ENCODE measurements around the gene EEF1G. TPM values are rescaled to one million over a fixed set of nuclear protein-coding genes. Genes with fewer than 3 reads are reported as not detected.
"Not testable (repeated sequence)": the region's sequence is repeated elsewhere in the genome, so short reads cannot be mapped to it uniquely, and the experiment has no call there.

The EEF1G gene
- total RNA-seq, 1 donor from 2014 or later: 1,154 TPM

- Mint-ChIP-seq H3K36me3 (ENCODE audit: low read depth) (peaks cover 60% of the 10 kb centered on the region), H3K27ac (peak overlapping the region; percentile 40), H3K4me1 (ENCODE audit: low read depth) (peaks cover 45% of the 10 kb centered on the region), H3K9me3 (no peaks in the 10 kb centered on the region), H3K4me3 (no peak overlapping the region), H3K27me3 (ENCODE audit: insufficient read depth) (no peaks in the 10 kb centered on the region)
- intact Hi-C loops (cut with micrococcal nuclease): no loop called here
- no peak for DNase-seq (ENCODE audit: low spot score)
Observed at GRCh38 chr11:62567018-62567633, 6.6 kb downstream of the EEF1G start.

GRCh38 chr11:62566247-62566646, 7.4 kb downstream of the EEF1G start:
- Mint-ChIP-seq H3K4me3 (no peak overlapping the region), H3K9me3 (no peaks in the 10 kb centered on the region), H3K27me3 (ENCODE audit: insufficient read depth) (no peaks in the 10 kb centered on the region), H3K4me1 (ENCODE audit: low read depth) (peaks cover 43% of the 10 kb centered on the region), H3K36me3 (ENCODE audit: low read depth) (peaks cover 55% of the 10 kb centered on the region), H3K27ac (peak overlapping the region; percentile 37)
- no peak for DNase-seq (ENCODE audit: low spot score)
- intact Hi-C loops (cut with micrococcal nuclease): no loop called here

- peak overlapping the region; percentile 20 for H3K27ac Mint-ChIP-seq
- H3K4me1 Mint-ChIP-seq (ENCODE audit: low read depth): peaks cover 43% of the 10 kb centered on the region
- no peak for DNase-seq (ENCODE audit: low spot score)
- no peaks in the 10 kb centered on the region for H3K9me3 Mint-ChIP-seq
- no peaks in the 10 kb centered on the region for H3K27me3 Mint-ChIP-seq (ENCODE audit: insufficient read depth)
- intact Hi-C loops (cut with micrococcal nuclease): no loop called here
- H3K36me3 Mint-ChIP-seq (ENCODE audit: low read depth): peaks cover 54% of the 10 kb centered on the region
- H3K4me3 Mint-ChIP-seq: no peak overlapping the region
Observed at GRCh38 chr11:62565100-62565802, 8.4 kb downstream of the EEF1G start.

GRCh38 chr11:62561677-62562230, 11.9 kb downstream of the EEF1G start:
- H3K27me3 Mint-ChIP-seq (ENCODE audit: insufficient read depth); DNase-seq (ENCODE audit: low spot score); H3K9me3 Mint-ChIP-seq; H3K4me3 Mint-ChIP-seq; intact Hi-C loops (cut with micrococcal nuclease): not testable (repeated sequence)
- H3K36me3 Mint-ChIP-seq (ENCODE audit: low read depth): peaks cover 58% of the 10 kb centered on the region
- peaks cover 62% of the 10 kb centered on the region for H3K4me1 Mint-ChIP-seq (ENCODE audit: low read depth)
- peak overlapping the region; percentile 54 for H3K27ac Mint-ChIP-seq

DNA sequence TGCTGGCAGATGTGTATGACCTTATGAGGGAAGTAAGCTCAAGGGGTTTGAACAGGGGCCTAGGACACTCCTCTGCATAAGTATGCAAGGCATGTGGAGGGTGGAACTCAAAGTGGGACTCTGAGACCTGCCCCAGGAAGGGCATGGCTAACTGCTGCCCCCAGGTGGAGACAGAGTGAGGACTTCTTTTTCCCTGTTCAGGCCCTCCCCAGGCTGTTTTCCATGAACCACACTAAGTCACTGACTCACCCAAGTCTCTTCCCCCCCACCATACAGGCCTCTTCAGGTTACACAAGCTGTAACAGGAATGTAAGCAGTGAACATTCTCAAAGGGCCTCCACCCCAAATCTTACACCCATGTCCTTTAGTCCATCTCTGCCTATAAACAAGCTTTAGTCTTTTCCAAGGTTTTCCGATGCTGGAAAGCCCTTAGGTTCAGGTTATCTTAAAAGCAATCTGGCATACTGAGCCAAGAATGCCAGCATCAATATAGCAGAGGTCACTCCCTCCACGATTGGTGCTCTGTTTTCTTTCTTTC, 13.1 kb downstream of the EEF1G start:
- Mint-ChIP-seq H3K36me3 (ENCODE audit: low read depth) (peaks cover 47% of the 10 kb centered on the region), H3K4me3 (no peak overlapping the region)
- intact Hi-C loops (cut with micrococcal nuclease): loop anchor here (1.0 kb wide), 4 partner anchors 15 to 166 kb away; no protein-coding TSS in a partner anchor

DNA sequence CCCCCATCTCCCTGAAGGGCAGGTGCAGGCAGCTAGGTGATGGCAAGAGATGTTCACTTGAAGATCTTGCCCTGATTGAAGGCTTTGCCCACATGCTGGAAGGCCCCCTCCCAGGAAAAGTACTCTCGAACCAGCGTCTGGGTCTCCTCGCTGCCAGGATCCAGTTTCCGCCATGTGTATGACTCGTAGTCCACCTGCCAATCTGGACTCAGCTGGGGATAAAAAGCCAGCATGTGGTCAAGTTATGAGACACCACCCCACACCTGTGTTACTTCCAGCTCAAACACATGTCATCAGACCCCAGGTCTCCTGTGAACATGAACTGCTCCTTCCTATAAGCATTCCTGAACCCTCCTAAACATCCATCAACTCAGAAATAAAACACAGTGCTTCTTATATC, 14.1 kb downstream of the EEF1G start:
- Mint-ChIP-seq H3K4me3 (peak overlapping the region; percentile 53), H3K36me3 (ENCODE audit: low read depth) (peaks cover 42% of the 10 kb centered on the region)

More for the DNA sequence above, 13.1 kb downstream of the EEF1G start:
- DNase-seq (ENCODE audit: low spot score): peak; percentile 62
- H3K9me3 Mint-ChIP-seq: no peaks in the 10 kb centered on the region
- no peaks in the 10 kb centered on the region for H3K27me3 Mint-ChIP-seq (ENCODE audit: insufficient read depth)
- H3K27ac Mint-ChIP-seq: peak overlapping the region; percentile 41
- peaks cover 62% of the 10 kb centered on the region for H3K4me1 Mint-ChIP-seq (ENCODE audit: low read depth)

DNA sequence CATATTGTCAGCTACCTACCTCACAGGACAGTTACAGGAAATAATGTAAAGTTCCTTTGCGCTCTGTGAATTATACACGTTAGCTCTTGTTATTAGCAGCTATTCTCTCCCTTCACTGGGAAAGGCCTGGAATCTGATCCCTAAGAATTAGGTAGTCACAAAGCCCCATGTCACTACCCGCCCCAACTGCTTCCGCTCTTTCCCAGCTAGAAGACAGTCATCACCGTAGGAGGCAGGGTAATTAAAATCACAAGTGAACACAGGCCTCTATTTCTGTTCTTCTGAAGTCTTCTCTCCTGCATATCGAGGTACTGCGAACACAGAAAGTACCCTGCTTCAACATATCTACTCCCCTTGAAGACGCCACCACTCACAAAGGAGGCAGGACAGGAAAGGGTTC, 14.5 kb downstream of the EEF1G start:
- intact Hi-C loops (cut with micrococcal nuclease): loop anchor here (5.0 kb wide), 2 partner anchors 298 to 592 kb away; partner anchors contain the start of gene FTH1
- H3K36me3 Mint-ChIP-seq (ENCODE audit: low read depth): peaks cover 45% of the 10 kb centered on the region
- no peaks in the 10 kb centered on the region for H3K27me3 Mint-ChIP-seq (ENCODE audit: insufficient read depth)
- H3K4me1 Mint-ChIP-seq (ENCODE audit: low read depth): peaks cover 72% of the 10 kb centered on the region
- H3K9me3 Mint-ChIP-seq: no peaks in the 10 kb centered on the region
- peak overlapping the region; percentile 53 for H3K4me3 Mint-ChIP-seq
- no peak for DNase-seq (ENCODE audit: low spot score)
- H3K27ac Mint-ChIP-seq: peak overlapping the region; percentile 74

More for the DNA sequence above, 14.1 kb downstream of the EEF1G start:
- DNase-seq (ENCODE audit: low spot score); H3K9me3 Mint-ChIP-seq; H3K27me3 Mint-ChIP-seq (ENCODE audit: insufficient read depth): not testable (repeated sequence)
- peak overlapping the region; percentile 74 for H3K27ac Mint-ChIP-seq
- peaks cover 68% of the 10 kb centered on the region for H3K4me1 Mint-ChIP-seq (ENCODE audit: low read depth)
- intact Hi-C loops (cut with micrococcal nuclease): loop anchor here (1.0 to 5.0 kb wide), 6 partner anchors 14 to 592 kb away; partner anchors contain the start of gene FTH1

GRCh38 chr11:62558669-62559068, 15.0 kb downstream of the EEF1G start:
- peak overlapping the region; percentile 74 for H3K27ac Mint-ChIP-seq
- no peak for DNase-seq (ENCODE audit: low spot score)
- H3K9me3 Mint-ChIP-seq: no peaks in the 10 kb centered on the region

DNA sequence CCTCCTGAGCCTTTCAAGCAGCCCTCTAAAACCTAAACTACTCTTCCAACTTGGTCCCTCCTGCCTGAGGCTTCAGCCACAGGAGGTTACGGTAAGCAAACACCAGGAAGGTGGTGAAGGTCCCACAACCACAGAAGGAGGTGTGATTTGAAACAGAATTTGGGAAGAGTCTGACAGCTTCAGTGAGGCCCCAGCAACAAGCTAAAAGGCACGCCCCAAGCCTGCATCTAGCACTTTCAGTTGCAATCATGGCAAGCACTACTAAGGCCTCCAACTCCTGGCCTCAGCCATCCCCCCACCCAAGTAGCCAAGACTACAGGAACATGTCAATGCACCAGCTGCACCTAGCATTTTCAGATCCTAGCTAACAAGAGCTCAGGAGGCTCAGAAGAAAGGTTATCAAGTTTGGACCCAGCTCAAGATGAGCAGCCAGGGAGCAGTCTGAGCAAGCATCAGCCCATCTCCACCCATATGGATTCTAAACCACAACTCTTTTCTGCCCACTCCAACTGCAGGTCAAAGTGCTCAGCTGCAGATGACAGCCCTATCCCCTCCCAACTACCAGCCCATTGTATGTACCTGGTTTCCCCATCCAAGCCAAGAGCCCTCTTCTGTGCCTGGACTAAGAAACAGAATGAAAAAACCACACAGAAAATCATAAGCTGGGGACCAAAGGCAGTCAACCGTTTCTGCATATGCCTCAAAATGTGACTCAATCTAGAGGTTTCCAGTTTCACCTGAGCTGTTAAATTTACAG, 16.6 kb downstream of the EEF1G start:
- Mint-ChIP-seq H3K36me3 (ENCODE audit: low read depth) (peaks cover 39% of the 10 kb centered on the region), H3K9me3 (no peaks in the 10 kb centered on the region), H3K4me1 (ENCODE audit: low read depth) (peaks cover 91% of the 10 kb centered on the region), H3K27ac (peak overlapping the region; percentile 99), H3K27me3 (ENCODE audit: insufficient read depth) (no peaks in the 10 kb centered on the region), H3K4me3 (peak overlapping the region; percentile 73)
- DNase-seq (ENCODE audit: low spot score): peak; percentile 82
- intact Hi-C loops (cut with micrococcal nuclease): loop anchor here (1.0 to 5.0 kb wide), 9 partner anchors 11 to 590 kb away; partner anchors contain the start of genes AHNAK, C11orf98, CSKMT and EEF1G

More at GRCh38 chr11:62558669-62559068, 15.0 kb downstream of the EEF1G start:
- Mint-ChIP-seq H3K36me3 (ENCODE audit: low read depth) (peaks cover 43% of the 10 kb centered on the region), H3K4me3 (peak overlapping the region; percentile 9), H3K27me3 (ENCODE audit: insufficient read depth) (no peaks in the 10 kb centered on the region), H3K4me1 (ENCODE audit: low read depth) (peaks cover 78% of the 10 kb centered on the region)
- intact Hi-C loops (cut with micrococcal nuclease): loop anchor here (5.0 kb wide), 2 partner anchors 299 to 591 kb away; partner anchors contain the start of gene FTH1

- H3K36me3 Mint-ChIP-seq (ENCODE audit: low read depth): peaks cover 36% of the 10 kb centered on the region
- H3K4me1 Mint-ChIP-seq (ENCODE audit: low read depth): peaks cover 93% of the 10 kb centered on the region
- DNase-seq (ENCODE audit: low spot score): peak; percentile 87
- H3K9me3 Mint-ChIP-seq: no peaks in the 10 kb centered on the region
- H3K27me3 Mint-ChIP-seq (ENCODE audit: insufficient read depth): no peaks in the 10 kb centered on the region
- intact Hi-C loops (cut with micrococcal nuclease): loop anchor here (1.0 to 5.0 kb wide), 6 partner anchors 10 to 589 kb away; partner anchors contain the start of genes AHNAK, C11orf98, CSKMT and FTH1
- H3K27ac Mint-ChIP-seq: peak overlapping the region; percentile 99
- H3K4me3 Mint-ChIP-seq: peak overlapping the region; percentile 73
Observed at GRCh38 chr11:62556108-62556874, 17.4 kb downstream of the EEF1G start.

DNA sequence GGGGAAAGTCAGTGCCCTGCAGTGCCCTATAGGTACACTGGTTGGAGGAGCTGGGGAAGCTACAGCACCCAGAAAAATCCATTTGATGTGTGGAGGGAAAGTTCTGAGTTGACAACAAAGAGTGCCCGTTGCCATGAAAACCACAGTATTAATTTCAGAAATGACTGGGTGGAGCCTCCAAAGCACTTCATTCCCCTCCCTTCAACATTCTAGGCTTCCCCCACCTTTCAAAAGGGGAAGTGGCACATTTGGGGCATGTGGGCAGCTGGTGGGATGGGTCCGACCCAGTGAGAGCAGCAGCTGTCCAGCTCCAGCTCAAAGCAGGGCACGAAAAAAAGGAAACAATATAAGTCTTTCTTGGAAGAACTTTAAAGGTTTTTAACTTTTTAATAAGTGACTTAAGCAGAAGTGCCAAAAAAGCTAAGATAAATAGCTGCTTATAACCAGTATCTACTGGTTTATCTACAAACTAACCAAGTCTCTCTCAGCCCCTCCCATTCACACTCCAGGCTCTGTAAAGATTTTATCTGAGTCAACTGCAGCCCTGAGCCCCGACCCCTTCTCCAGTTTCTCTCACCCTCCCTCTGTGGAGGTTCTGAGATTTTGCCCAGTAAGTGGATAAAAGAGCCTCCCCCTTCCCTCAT, 18.1 kb downstream of the EEF1G start:
- peak overlapping the region; percentile 99 for H3K27ac Mint-ChIP-seq
- peak; percentile 67 for DNase-seq (ENCODE audit: low spot score)
- H3K9me3 Mint-ChIP-seq: no peaks in the 10 kb centered on the region
- peaks cover 32% of the 10 kb centered on the region for H3K36me3 Mint-ChIP-seq (ENCODE audit: low read depth)
- H3K27me3 Mint-ChIP-seq (ENCODE audit: insufficient read depth): no peaks in the 10 kb centered on the region
- H3K4me3 Mint-ChIP-seq: peak overlapping the region; percentile 73
- intact Hi-C loops (cut with micrococcal nuclease): loop anchor here (1.0 to 5.0 kb wide), 7 partner anchors 9 to 588 kb away; partner anchors contain the start of genes AHNAK, C11orf98, CSKMT and FTH1
- H3K4me1 Mint-ChIP-seq (ENCODE audit: low read depth): peaks cover 95% of the 10 kb centered on the region

Data from activated T-helper 1 cell treated with anti-CD3 and anti-CD28 coated beads, Interleukin-12 subunit alpha, Interleukin-12 subunit beta, Interleukin-2, Interleukin-4 antibody, amounts not matched to agents 30 ng/mL and 10 ng/mL and 1 ng/mL, durations not matched to agents 14 hours and 24 hours and 36 hours (primary cell).